K562 (cell line): ENCODE results near the gene CSF2RB.

Source experiments
- POLR2AphosphoS5 ChIP-seq: IDR thresholded peaks from 2 replicates; pipeline ENCODE4 v1.6.1; 2011; ENCODE audit warnings: mild to moderate bottlenecking, low read depth, low read length, moderate library complexity; ENCODE audit not compliant: control insufficient read depth, insufficient read depth
- TF ChIP-seq, protein P1 (sequence below): sonication (generic); formaldehyde crosslinking; IDR thresholded peaks from 2 replicates; pipeline ENCODE4 v1.4.0; 2020; ENCODE audit warnings: mild to moderate bottlenecking, missing genetic modification reagents

DNA sequence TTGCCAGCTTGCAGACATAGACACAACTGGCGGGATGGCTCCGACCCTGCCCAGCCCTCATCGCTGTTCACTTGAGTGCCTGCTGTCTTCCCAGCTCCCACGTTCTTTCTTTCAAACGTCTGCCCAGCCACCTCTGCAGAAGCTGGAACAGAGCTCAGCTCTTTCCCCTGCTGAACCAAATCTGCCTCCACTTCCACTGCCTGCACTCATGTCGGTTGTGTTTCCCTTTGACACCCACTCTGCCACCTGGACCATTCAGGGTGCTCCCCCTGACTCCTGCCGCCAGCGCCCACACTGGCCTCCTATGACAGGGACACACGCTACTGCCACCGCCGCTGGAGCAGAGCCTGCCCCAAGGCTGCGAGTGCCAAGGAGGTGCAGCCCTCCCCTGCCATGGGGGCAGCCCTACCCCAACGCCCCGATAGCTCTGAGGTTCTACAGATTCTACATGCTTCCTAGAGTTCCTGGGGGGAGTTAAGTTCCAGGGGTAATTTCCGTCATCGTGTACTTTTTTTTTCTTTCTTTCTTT is 67.9 kb downstream of the CSF2RB start:
- TF ChIP-seq, protein P1, sequence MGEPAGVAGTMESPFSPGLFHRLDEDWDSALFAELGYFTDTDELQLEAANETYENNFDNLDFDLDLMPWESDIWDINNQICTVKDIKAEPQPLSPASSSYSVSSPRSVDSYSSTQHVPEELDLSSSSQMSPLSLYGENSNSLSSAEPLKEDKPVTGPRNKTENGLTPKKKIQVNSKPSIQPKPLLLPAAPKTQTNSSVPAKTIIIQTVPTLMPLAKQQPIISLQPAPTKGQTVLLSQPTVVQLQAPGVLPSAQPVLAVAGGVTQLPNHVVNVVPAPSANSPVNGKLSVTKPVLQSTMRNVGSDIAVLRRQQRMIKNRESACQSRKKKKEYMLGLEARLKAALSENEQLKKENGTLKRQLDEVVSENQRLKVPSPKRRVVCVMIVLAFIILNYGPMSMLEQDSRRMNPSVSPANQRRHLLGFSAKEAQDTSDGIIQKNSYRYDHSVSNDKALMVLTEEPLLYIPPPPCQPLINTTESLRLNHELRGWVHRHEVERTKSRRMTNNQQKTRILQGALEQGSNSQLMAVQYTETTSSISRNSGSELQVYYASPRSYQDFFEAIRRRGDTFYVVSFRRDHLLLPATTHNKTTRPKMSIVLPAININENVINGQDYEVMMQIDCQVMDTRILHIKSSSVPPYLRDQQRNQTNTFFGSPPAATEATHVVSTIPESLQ (CRISPR knock-in tag), result no peak
- no peak for TF ChIP-seq POLR2AphosphoS5
